HL-60 (cell line): ENCODE data around the gene MED15.

Experiments used
- GABPA ChIP-seq: IDR thresholded peaks from 2 replicates; pipeline ENCODE4 v1.6.1; 2012; ENCODE audit warnings: low read depth
- POLR2AphosphoS5 ChIP-seq: IDR thresholded peaks from 2 replicates; pipeline ENCODE4 v1.6.1; 2012; ENCODE audit warnings: low read depth
- SPI1 ChIP-seq: IDR thresholded peaks from 2 replicates; pipeline ENCODE4 v1.6.1; 2012; ENCODE audit warnings: low read depth, mild to moderate bottlenecking, borderline replicate concordance
- TF ChIP-seq, protein P1 (sequence below): IDR thresholded peaks from one replicate; pipeline ENCODE4 v1.5.1; 2011; ENCODE audit warnings: low read length, control low read depth, inconsistent platforms; ENCODE audit not compliant: insufficient read depth
- TF ChIP-seq, protein P2 (sequence below): IDR thresholded peaks from 2 replicates; pipeline ENCODE4 v1.6.1; 2012; ENCODE audit warnings: low read depth; ENCODE audit not compliant: insufficient replicate concordance

DNA sequence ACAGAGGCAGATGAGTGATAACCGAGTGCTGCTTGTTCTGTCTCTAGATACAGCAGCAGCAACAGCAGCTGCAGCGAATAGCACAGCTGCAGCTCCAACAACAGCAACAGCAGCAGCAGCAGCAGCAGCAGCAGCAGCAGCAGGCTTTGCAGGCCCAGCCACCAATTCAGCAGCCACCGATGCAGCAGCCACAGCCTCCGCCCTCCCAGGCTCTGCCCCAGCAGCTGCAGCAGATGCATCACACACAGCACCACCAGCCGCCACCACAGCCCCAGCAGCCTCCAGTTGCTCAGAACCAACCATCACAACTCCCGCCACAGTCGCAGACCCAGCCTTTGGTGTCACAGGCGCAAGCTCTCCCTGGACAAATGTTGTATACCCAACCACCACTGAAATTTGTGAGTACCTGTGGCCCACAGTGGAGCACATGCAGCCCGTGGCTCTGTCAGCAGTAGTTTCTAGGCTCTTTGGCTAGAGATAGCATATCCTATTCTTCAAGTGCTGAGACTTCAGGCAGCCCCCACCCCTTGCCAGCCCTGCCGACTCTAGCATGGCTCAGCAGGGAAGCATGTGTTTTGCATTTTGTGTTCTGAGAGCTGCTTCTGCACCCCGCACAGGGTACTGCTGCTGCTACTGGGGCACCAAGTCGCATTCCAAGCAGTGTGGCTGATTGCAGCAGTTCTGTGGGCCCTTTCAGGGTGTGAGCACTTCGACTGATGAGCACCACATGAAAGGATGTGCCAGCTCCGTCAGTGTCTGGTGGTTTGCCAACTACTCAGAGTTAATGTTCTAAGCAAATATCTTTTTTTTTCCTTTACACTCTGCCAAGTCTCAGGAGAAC is 59.2 kb downstream of the MED15 start:
- TF ChIP-seq, protein P1, sequence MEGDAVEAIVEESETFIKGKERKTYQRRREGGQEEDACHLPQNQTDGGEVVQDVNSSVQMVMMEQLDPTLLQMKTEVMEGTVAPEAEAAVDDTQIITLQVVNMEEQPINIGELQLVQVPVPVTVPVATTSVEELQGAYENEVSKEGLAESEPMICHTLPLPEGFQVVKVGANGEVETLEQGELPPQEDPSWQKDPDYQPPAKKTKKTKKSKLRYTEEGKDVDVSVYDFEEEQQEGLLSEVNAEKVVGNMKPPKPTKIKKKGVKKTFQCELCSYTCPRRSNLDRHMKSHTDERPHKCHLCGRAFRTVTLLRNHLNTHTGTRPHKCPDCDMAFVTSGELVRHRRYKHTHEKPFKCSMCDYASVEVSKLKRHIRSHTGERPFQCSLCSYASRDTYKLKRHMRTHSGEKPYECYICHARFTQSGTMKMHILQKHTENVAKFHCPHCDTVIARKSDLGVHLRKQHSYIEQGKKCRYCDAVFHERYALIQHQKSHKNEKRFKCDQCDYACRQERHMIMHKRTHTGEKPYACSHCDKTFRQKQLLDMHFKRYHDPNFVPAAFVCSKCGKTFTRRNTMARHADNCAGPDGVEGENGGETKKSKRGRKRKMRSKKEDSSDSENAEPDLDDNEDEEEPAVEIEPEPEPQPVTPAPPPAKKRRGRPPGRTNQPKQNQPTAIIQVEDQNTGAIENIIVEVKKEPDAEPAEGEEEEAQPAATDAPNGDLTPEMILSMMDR: no peak
- TF ChIP-seq POLR2AphosphoS5 (no peak), GABPA (no peak), SPI1 (no peak)
- TF ChIP-seq, protein P2, sequence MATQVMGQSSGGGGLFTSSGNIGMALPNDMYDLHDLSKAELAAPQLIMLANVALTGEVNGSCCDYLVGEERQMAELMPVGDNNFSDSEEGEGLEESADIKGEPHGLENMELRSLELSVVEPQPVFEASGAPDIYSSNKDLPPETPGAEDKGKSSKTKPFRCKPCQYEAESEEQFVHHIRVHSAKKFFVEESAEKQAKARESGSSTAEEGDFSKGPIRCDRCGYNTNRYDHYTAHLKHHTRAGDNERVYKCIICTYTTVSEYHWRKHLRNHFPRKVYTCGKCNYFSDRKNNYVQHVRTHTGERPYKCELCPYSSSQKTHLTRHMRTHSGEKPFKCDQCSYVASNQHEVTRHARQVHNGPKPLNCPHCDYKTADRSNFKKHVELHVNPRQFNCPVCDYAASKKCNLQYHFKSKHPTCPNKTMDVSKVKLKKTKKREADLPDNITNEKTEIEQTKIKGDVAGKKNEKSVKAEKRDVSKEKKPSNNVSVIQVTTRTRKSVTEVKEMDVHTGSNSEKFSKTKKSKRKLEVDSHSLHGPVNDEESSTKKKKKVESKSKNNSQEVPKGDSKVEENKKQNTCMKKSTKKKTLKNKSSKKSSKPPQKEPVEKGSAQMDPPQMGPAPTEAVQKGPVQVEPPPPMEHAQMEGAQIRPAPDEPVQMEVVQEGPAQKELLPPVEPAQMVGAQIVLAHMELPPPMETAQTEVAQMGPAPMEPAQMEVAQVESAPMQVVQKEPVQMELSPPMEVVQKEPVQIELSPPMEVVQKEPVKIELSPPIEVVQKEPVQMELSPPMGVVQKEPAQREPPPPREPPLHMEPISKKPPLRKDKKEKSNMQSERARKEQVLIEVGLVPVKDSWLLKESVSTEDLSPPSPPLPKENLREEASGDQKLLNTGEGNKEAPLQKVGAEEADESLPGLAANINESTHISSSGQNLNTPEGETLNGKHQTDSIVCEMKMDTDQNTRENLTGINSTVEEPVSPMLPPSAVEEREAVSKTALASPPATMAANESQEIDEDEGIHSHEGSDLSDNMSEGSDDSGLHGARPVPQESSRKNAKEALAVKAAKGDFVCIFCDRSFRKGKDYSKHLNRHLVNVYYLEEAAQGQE: no peak
